K562 (cell line): ENCODE results near the gene DHX38. TPM values are rescaled to one million over a fixed set of nuclear protein-coding genes. Genes with fewer than 3 reads are reported as not detected.
"Not testable (repeated sequence)": the region's sequence is repeated elsewhere in the genome, so short reads cannot be mapped to it uniquely, and the experiment has no call there.

Experiments
- ATAC-seq: fragments of 200-7000 bp; cut with Tn5 transposase; 3 replicates; pipeline ENCODE4 v1.9.1; 2020; ENCODE audit warnings: moderate library complexity
- BruUV-seq: library from RNA; stranded (reverse); fragments of 400-500 nt; replicated peaks from 2 replicates; lab custom pipeline; 2021; lab: Mats Ljungman, UMichigan
- CTCF ChIA-PET: fragments of 300-600 bp; formaldehyde crosslinking; extraction: SDS; loops from one replicate; lab custom pipeline; 2021; ENCODE audit warnings: low intra/inter-chr PET ratio; lab: Yijun Ruan, JAX
- POLR2A ChIA-PET: fragments of 300-600, 350-650 bp; sonication (Branson Sonifier 250); formaldehyde crosslinking; extraction: SDS; loops from one replicate; lab custom pipeline; 2021; ENCODE audit warnings: antibody characterized with exemption, inconsistent platforms; lab: Yijun Ruan, JAX
- DNase-seq, 4 experiments: peaks; one replicate each; pipeline versions ENCODE4 v3.0.0 to v3.0.0-alpha.2; 2011 to 2018; ENCODE audit warnings: low spot score in 3 of 4, mixed read lengths in 3 of 4; ENCODE audit errors: extremely low read depth in 1 of 4
- FAIRE-seq: peaks from 2 replicates; lab custom pipeline; 2011; peaks lifted over from hg19 to GRCh38; lab: Jason Lieb, UNC
- H2AFZ ChIP-seq: 2 replicates; pipeline ENCODE4 v1.6.0; 2011; ENCODE audit warnings: low read depth, low read length, control low read depth, inconsistent platforms
- H3K27ac ChIP-seq: fragments of 200-600 bp; 3 replicates; pipeline ENCODE4 v1.8.0; 2011; ENCODE audit warnings: low read depth, mild to moderate bottlenecking, control low read depth, inconsistent platforms, low read length, moderate library complexity, mixed read lengths; ENCODE audit errors: extremely low read depth
- H3K27me3 ChIP-seq, 2 experiments: fragments of 300-600 bp in 1 of 2; 2 replicates in 1 of 2; 3 replicates in 1 of 2; pipeline versions ENCODE4 v1.6.0 to v1.8.0; 2011; ENCODE audit warnings: inconsistent platforms in 2 of 2, low read length in 2 of 2, mild to moderate bottlenecking in 1 of 2, mixed read lengths in 1 of 2, moderate library complexity in 1 of 2; ENCODE audit not compliant: control insufficient read depth in 2 of 2, insufficient read depth in 2 of 2
- H3K36me3 ChIP-seq: fragments of 300-600 bp; 3 replicates; pipeline ENCODE4 v1.8.0; 2011; ENCODE audit warnings: mild to moderate bottlenecking, low read length, inconsistent platforms; ENCODE audit not compliant: control insufficient read depth, insufficient read depth
- H3K4me1 ChIP-seq, 2 experiments: fragments of 200-600 bp in 1 of 2; replicated peaks in 1 of 2; 2 replicates in 1 of 2; 3 replicates in 1 of 2; pipeline versions ENCODE4 v1.5.1 to v1.8.0; 2011; ENCODE audit warnings: inconsistent platforms in 2 of 2, low read length in 2 of 2, mild to moderate bottlenecking in 1 of 2, mixed read lengths in 1 of 2, moderate library complexity in 1 of 2; ENCODE audit not compliant: control insufficient read depth in 2 of 2, insufficient read depth in 2 of 2
- H3K4me2 ChIP-seq: 2 replicates; pipeline ENCODE4 v1.6.1; 2011; ENCODE audit warnings: low read length, control low read depth, inconsistent platforms, mixed read lengths; ENCODE audit not compliant: insufficient read depth
- H3K4me3 ChIP-seq: fragments of 200-600 bp; sonication (generic), shearing (Covaris generic); 2 replicates; pipeline ENCODE4 v1.5.1; 2016; ENCODE audit warnings: control low read depth, inconsistent platforms
- H3K79me2 ChIP-seq: fragments of 200-600 bp; 3 replicates; pipeline ENCODE4 v1.8.0; 2011; ENCODE audit warnings: low read length, inconsistent platforms; ENCODE audit not compliant: control insufficient read depth, insufficient read depth
- H3K9ac ChIP-seq, 2 experiments: 2 replicates each; pipeline versions ENCODE4 v1.6.0 to v1.6.1; 2011; ENCODE audit warnings: low read depth in 2 of 2, low read length in 2 of 2, control low read depth in 1 of 2, inconsistent platforms in 1 of 2, mild to moderate bottlenecking in 1 of 2, mixed read lengths in 1 of 2; ENCODE audit not compliant: insufficient read depth in 1 of 2
- H3K9me1 ChIP-seq: one replicate; pipeline ENCODE4 v1.6.0; 2011; ENCODE audit warnings: inconsistent platforms, mild to moderate bottlenecking, low read length, moderate library complexity; ENCODE audit not compliant: control insufficient read depth, insufficient read depth
- H3K9me3 ChIP-seq: replicated peaks from 2 replicates; pipeline ENCODE4 v1.5.1; 2011; ENCODE audit warnings: low read depth, low read length, inconsistent platforms; ENCODE audit not compliant: control insufficient read depth, insufficient read depth
- H4K20me1 ChIP-seq: replicated peaks from 2 replicates; pipeline ENCODE4 v1.6.1; 2011; ENCODE audit warnings: low read length, inconsistent platforms, mixed read lengths; ENCODE audit not compliant: control insufficient read depth, insufficient read depth
- CEBPB ChIP-seq: fragments of 450-650 bp; IDR thresholded peaks from 2 replicates; pipeline ENCODE4 v1.6.1; 2016; ENCODE audit warnings: missing genetic modification characterization, missing compliant biosample characterization
- CEBPG ChIP-seq, 3 experiments: fragments of 200-800 bp in 1 of 3; sonication (Bioruptor generic) in 1 of 3; sonication (generic) in 1 of 3; formaldehyde crosslinking in 1 of 3; IDR thresholded peaks in 2 of 3; conservative IDR thresholded peaks in 1 of 3; 2 replicates each; pipeline versions ENCODE4 v1.6.1 to v1.8.0; 2016 to 2022; ENCODE audit warnings: missing compliant biosample characterization in 2 of 3, missing genetic modification characterization in 2 of 3, mild to moderate bottlenecking in 1 of 3, missing genetic modification reagents in 1 of 3
- WGBS: fragments of 100-300 bp; shearing (Covaris generic); methylation state at CpG from one replicate; pipeline ENCODE4 v1.1.6; 2016; ENCODE audit warnings: low coverage, mixed read lengths; ENCODE audit not compliant: insufficient coverage; ENCODE audit errors: missing lambda C conversion rate; 5-methylcytosine and 5-hydroxymethylcytosine counted together
- in situ Hi-C: fragments of 300-500 bp; cut with MboI; formaldehyde crosslinking; loops from 4 replicates; pipeline ENCODE4 v1.15.0; 2018; ENCODE audit warnings: inconsistent platforms, mixed read lengths
- intact Hi-C: fragments of 100-400 bp; cut with micrococcal nuclease; formaldehyde crosslinking; loops from 2 replicates; pipeline ENCODE4 v1.14.2; 2022
- polyA plus RNA-seq, 8 experiments: library from polyadenylated mRNA; depleted of rRNA in 4 of 8; stranded (reverse) in 5 of 8; unstranded in 3 of 8; fragments of >200 nt; fragmentation: Nextera tagmentation in 2 of 8; fragmentation: Illumina TruSeq in 1 of 8; extraction: Ambion mirVana in 2 of 8; extraction: Trizol in 1 of 8; gene quantifications; 2 replicates each; pipeline versions ENCODE4 v1.2.1 to v1.2.3, GENCODE V29; 2011 to 2014; ENCODE audit warnings: inconsistent platforms in 1 of 8, missing spikeins in 1 of 8
- total RNA-seq, 7 experiments: library from RNA; depleted of rRNA in 6 of 7; stranded (reverse); fragments of >200 nt in 6 of 7; fragmentation: Illumina TruSeq in 2 of 7; extraction: Trizol in 2 of 7; gene quantifications; 2 replicates each; pipeline versions ENCODE4 v1.2.1 to v1.2.3, GENCODE V29; 2011 to 2021; ENCODE audit warnings: low replicate concordance in 1 of 7
- TF ChIP-seq, protein P1 (sequence below), 2 experiments: IDR thresholded peaks; 2 replicates each; pipeline ENCODE4 v1.6.1; 2012; ENCODE audit warnings: improper control_type of control experiment in 2 of 2, low read depth in 2 of 2, low read length in 2 of 2, borderline replicate concordance in 1 of 2

DHX38 gene
- total and polyA plus RNA-seq, 9 of the 15 experiments (the other 6 are each of a cell fraction or from before 2014, with no cell fraction given) = 2.8 to 76.8 (median 40.8) TPM

DNA sequence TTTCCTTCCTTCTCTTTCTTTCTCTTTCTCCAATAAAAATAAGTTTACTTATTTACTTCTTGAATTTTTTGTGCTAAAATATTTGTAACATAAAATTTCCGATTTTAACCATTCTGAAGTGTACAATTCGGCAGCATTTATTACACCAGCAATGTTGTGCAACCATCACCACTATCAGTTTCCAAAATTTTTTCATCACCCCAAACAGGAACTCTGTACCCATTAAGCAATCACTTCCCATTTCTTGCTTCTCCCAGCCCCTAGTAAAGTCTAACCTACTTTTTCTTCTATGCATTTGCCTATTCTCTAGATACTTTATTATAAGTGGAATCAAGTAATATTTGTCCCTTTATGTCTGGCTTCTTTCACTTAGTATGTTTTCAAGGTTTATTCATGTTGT lies 41.8 kb upstream of the DHX38 start:
- no peaks in the 10 kb centered on the region for H3K9me3 ChIP-seq
- no peak overlapping the region for H2AFZ ChIP-seq
- ChIA-PET CTCF (no interaction called here), POLR2A (no interaction called here)
- no peak overlapping the region for H3K27ac ChIP-seq
- TF ChIP-seq, protein P1, sequence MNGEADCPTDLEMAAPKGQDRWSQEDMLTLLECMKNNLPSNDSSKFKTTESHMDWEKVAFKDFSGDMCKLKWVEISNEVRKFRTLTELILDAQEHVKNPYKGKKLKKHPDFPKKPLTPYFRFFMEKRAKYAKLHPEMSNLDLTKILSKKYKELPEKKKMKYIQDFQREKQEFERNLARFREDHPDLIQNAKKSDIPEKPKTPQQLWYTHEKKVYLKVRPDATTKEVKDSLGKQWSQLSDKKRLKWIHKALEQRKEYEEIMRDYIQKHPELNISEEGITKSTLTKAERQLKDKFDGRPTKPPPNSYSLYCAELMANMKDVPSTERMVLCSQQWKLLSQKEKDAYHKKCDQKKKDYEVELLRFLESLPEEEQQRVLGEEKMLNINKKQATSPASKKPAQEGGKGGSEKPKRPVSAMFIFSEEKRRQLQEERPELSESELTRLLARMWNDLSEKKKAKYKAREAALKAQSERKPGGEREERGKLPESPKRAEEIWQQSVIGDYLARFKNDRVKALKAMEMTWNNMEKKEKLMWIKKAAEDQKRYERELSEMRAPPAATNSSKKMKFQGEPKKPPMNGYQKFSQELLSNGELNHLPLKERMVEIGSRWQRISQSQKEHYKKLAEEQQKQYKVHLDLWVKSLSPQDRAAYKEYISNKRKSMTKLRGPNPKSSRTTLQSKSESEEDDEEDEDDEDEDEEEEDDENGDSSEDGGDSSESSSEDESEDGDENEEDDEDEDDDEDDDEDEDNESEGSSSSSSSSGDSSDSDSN (IDR thresholded peaks at IDR 0.05; ENCODE audit: borderline replicate concordance in 1 of 2, low read depth in 2 of 2, low read length in 2 of 2) = no peak
- TF ChIP-seq CEBPG (CRISPR knock-in tag; IDR thresholded peaks at IDR 0.05) (no peak), CEBPG (tag; conservative IDR thresholded peaks at IDR 0.05 in 1 of 2, IDR thresholded peaks at IDR 0.05 in 1 of 2) (peak; percentile 24 to 55; a peak in 2 of 4 replicates), CEBPB (tag) (peak; percentile 72)
- intact Hi-C loops (no loop called here), in situ Hi-C loops (no loop called here)
- 0 out of 2 replicates have a peak, but pooled peaks cover 4% of the 10 kb centered on the region for H4K20me1 ChIP-seq
- DNase-seq (no peak), ATAC-seq (no peak), FAIRE-seq (no peak)
- no peak overlapping the region for H3K4me3 ChIP-seq
- H3K79me2 ChIP-seq = no peaks in the 10 kb centered on the region
- peaks cover 11 to 13% of the 10 kb centered on the region in 2 experiments; a peak in 4 of 5 replicates for H3K27me3 ChIP-seq
- H3K4me2 ChIP-seq = no peak overlapping the region
- no TSS peak for BruUV-seq
- H3K36me3 ChIP-seq = no peaks in the 10 kb centered on the region
- no peak overlapping the region for H3K9ac ChIP-seq
- no peaks in the 10 kb centered on the region for H3K9me1 ChIP-seq
- 0% methylated on average over 2 of the region's 2 CpGs for WGBS
- H3K4me1 ChIP-seq = no peaks in the 10 kb centered on the region

DNA sequence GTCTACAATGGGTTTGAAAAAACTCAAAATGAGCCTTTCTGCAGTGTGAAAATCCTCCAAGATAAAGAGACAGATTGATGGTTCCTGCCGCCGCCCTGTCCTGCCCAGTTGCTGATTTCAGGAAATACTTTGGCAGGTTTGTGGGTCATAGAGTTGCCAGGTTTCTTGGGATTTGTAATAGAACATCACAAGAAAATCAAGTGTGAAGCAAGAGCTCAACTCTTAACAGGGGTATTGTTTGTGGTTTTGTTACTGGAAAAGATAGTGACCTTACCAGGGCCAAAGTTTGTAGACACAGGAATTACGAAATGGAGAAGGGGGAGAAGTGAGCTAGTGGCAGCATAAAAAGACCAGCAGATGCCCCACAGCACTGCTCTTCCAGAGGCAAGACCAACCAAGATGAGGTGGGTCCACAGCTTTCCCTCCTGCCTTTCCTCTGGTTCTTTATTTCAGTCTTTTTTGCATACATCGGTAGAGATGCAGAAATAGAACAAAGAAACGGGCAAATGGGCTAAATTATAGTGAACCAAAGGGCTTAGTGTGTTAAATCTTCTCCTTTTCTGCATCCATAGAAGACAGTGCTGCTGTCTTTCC lies 39.3 kb upstream of the DHX38 start, which contains the start of gene HP:
HP (plus strand) TSS at position 252 of the 594 bp plus-strand sequence; CDS start at position 400, 148 bp downstream.
- H3K4me1 ChIP-seq, H3K4me3 ChIP-seq, BruUV-seq, ATAC-seq, H3K9me1 ChIP-seq, H3K4me2 ChIP-seq, H3K79me2 ChIP-seq, H2AFZ ChIP-seq, H3K9me3 ChIP-seq, H3K27ac ChIP-seq, in situ Hi-C loops, intact Hi-C loops, H3K36me3 ChIP-seq, CTCF ChIA-PET, DNase-seq, POLR2A ChIA-PET, H3K9ac ChIP-seq, H4K20me1 ChIP-seq: not testable (repeated sequence)
- peaks cover 11 to 13% of the 10 kb centered on the region in 2 experiments; a peak in 4 of 5 replicates for H3K27me3 ChIP-seq
- 2% methylated on average over 5 of the region's 5 CpGs for WGBS
- FAIRE-seq = peak; percentile 19
